ENCODE results near the gene CNTLN. TPM values are rescaled to one million over a fixed set of nuclear protein-coding genes. Genes with fewer than 3 reads are reported as not detected.

CNTLN gene
- total and polyA plus RNA-seq, 2 donors = 2.9 to 6.4 TPM

DNA sequence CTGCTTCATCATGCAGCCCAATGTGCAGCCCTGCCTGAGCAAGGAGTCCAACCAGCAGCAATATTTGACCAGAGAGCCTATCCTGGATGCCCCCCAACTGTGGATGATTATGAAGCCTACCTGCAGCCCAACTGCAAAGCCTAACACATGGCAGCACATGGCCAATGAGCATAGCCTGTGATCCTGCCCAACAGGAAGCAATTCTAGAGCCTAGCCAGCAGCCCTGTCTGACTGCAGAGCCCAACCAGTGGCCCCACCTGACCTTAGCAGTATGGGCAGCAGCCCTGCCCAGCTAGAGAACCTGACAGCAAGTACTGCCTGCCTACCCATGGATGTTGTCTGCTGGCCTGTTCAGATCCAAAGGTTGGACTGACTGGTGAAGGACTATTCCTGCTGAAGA, 346.7 kb downstream of the CNTLN start:
- DNase-seq (ENCODE audit: low read depth in 6 of 9, low spot score in 9 of 9) = no peak

GRCh38 chr9:17484906-17485305, 350.1 kb downstream of the CNTLN start:
- 98% methylated on average over 3 of the region's 3 CpGs for WGBS
- H3K36me3 ChIP-seq (ENCODE audit: control insufficient read depth in 2 of 2, insufficient read depth in 2 of 2, low read length in 1 of 2) = no peaks in the 10 kb centered on the region
- H3K27ac ChIP-seq (ENCODE audit: low read depth in 1 of 2, low read length in 1 of 2) = no peak overlapping the region
- no peaks in the 10 kb centered on the region for H3K9me3 ChIP-seq (ENCODE audit: control insufficient read depth in 2 of 2, insufficient read depth in 1 of 2, low read length in 1 of 2)
- H3K27me3 ChIP-seq (ENCODE audit: control insufficient read depth in 2 of 2, insufficient read depth in 1 of 2, low read length in 1 of 2) = no peaks in the 10 kb centered on the region
- H3K4me1 ChIP-seq (ENCODE audit: control insufficient read depth in 2 of 2, insufficient read depth in 2 of 2, low read length in 2 of 2) = no peaks in the 10 kb centered on the region
- no peak for DNase-seq (ENCODE audit: low read depth in 6 of 9, low spot score in 9 of 9)
- H3K4me3 ChIP-seq (ENCODE audit: low read length in 2 of 2) = no peak overlapping the region

More for the DNA sequence above, 346.7 kb downstream of the CNTLN start:
- H3K4me3 ChIP-seq (ENCODE audit: low read length in 2 of 2) = no peak overlapping the region
- H3K4me1 ChIP-seq (ENCODE audit: control insufficient read depth in 2 of 2, insufficient read depth in 2 of 2, low read length in 2 of 2) = no peaks in the 10 kb centered on the region
- H3K27ac ChIP-seq (ENCODE audit: low read depth in 1 of 2, low read length in 1 of 2) = no peak overlapping the region
- no peaks in the 10 kb centered on the region for H3K9me3 ChIP-seq (ENCODE audit: control insufficient read depth in 2 of 2, insufficient read depth in 1 of 2, low read length in 1 of 2)
- H3K27me3 ChIP-seq (ENCODE audit: control insufficient read depth in 2 of 2, insufficient read depth in 1 of 2, low read length in 1 of 2) = no peaks in the 10 kb centered on the region
- H3K36me3 ChIP-seq (ENCODE audit: control insufficient read depth in 2 of 2, insufficient read depth in 2 of 2, low read length in 1 of 2) = no peaks in the 10 kb centered on the region

- DNase-seq (ENCODE audit: low read depth in 6 of 9, low spot score in 9 of 9) = no peak
- Histone ChIP-seq H3K36me3 (ENCODE audit: control insufficient read depth in 2 of 2, insufficient read depth in 2 of 2, low read length in 1 of 2) (no peaks in the 10 kb centered on the region), H3K9me3 (ENCODE audit: control insufficient read depth in 2 of 2, insufficient read depth in 1 of 2, low read length in 1 of 2) (no peaks in the 10 kb centered on the region), H3K4me3 (ENCODE audit: low read length in 2 of 2) (no peak overlapping the region), H3K27me3 (ENCODE audit: control insufficient read depth in 2 of 2, insufficient read depth in 1 of 2, low read length in 1 of 2) (no peaks in the 10 kb centered on the region), H3K27ac (ENCODE audit: low read depth in 1 of 2, low read length in 1 of 2) (no peak overlapping the region), H3K4me1 (ENCODE audit: control insufficient read depth in 2 of 2, insufficient read depth in 2 of 2, low read length in 2 of 2) (no peaks in the 10 kb centered on the region)
- 99% methylated on average over 1 of the region's 1 CpG for WGBS
These were observed 351.6 kb downstream of the CNTLN start for GRCh38 chr9:17486396-17486795.

DNA sequence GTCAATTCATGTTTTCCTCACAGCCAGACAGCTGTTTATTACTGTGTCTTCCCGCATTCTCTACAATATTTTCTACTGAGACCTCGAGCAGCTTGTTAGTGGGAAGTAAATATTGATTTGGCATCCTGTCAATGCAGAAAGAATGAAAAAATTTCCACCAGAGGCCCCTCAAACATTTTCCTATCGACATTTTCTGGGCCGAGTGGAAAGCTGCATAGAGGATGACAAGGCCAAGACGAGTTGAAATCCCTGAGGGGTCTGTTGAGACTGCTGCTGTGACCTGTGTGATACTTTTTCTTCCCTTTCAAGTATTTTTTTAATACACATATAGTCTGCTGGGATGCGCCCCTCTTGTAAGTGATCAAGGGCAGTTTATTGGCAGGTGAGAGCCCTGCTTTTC, 352.6 kb downstream of the CNTLN start:
- WGBS = 97% methylated on average over 6 of the region's 6 CpGs
- Histone ChIP-seq H3K27ac (ENCODE audit: low read depth in 1 of 2, low read length in 1 of 2) (no peak overlapping the region), H3K4me3 (ENCODE audit: low read length in 2 of 2) (no peak overlapping the region), H3K4me1 (ENCODE audit: control insufficient read depth in 2 of 2, insufficient read depth in 2 of 2, low read length in 2 of 2) (no peaks in the 10 kb centered on the region), H3K27me3 (ENCODE audit: control insufficient read depth in 2 of 2, insufficient read depth in 1 of 2, low read length in 1 of 2) (no peaks in the 10 kb centered on the region), H3K9me3 (ENCODE audit: control insufficient read depth in 2 of 2, insufficient read depth in 1 of 2, low read length in 1 of 2) (no peaks in the 10 kb centered on the region), H3K36me3 (ENCODE audit: control insufficient read depth in 2 of 2, insufficient read depth in 2 of 2, low read length in 1 of 2) (no peaks in the 10 kb centered on the region)
- DNase-seq (ENCODE audit: low read depth in 6 of 9, low spot score in 9 of 9) = no peak

DNA sequence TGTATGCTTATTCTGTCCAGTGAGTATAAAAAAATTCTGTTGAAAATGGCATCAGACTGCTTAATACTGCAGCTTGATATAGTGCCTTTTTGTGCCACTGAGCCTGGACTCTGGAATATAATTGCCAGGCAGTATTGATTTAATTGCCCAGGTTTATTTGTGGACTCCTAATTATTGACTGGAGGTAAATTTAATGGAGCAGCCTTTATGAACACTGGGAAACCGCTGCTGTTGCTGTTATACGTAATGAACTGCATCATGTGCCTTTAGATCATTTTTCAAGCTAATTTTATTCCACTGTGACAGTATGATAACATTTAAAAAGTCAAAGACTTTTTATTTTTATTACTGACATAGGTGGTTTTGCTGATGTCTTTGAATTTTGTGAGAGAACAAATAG, 353.8 kb downstream of the CNTLN start:
- no peaks in the 10 kb centered on the region for H3K4me1 ChIP-seq (ENCODE audit: control insufficient read depth in 2 of 2, insufficient read depth in 2 of 2, low read length in 2 of 2)
- no peak for DNase-seq (ENCODE audit: low read depth in 6 of 9, low spot score in 9 of 9)
- H3K36me3 ChIP-seq (ENCODE audit: control insufficient read depth in 2 of 2, insufficient read depth in 2 of 2, low read length in 1 of 2) = no peaks in the 10 kb centered on the region
- WGBS = 99% methylated on average over 2 of the region's 2 CpGs
- no peaks in the 10 kb centered on the region for H3K9me3 ChIP-seq (ENCODE audit: control insufficient read depth in 2 of 2, insufficient read depth in 1 of 2, low read length in 1 of 2)
- H3K27ac ChIP-seq (ENCODE audit: low read depth in 1 of 2, low read length in 1 of 2) = no peak overlapping the region
- no peaks in the 10 kb centered on the region for H3K27me3 ChIP-seq (ENCODE audit: control insufficient read depth in 2 of 2, insufficient read depth in 1 of 2, low read length in 1 of 2)
- no peak overlapping the region for H3K4me3 ChIP-seq (ENCODE audit: low read length in 2 of 2)

- Histone ChIP-seq H3K9me3 (ENCODE audit: control insufficient read depth in 2 of 2, insufficient read depth in 1 of 2, low read length in 1 of 2) (no peaks in the 10 kb centered on the region), H3K27ac (ENCODE audit: low read depth in 1 of 2, low read length in 1 of 2) (no peak overlapping the region), H3K27me3 (ENCODE audit: control insufficient read depth in 2 of 2, insufficient read depth in 1 of 2, low read length in 1 of 2) (no peaks in the 10 kb centered on the region), H3K4me3 (ENCODE audit: low read length in 2 of 2) (no peak overlapping the region), H3K4me1 (ENCODE audit: control insufficient read depth in 2 of 2, insufficient read depth in 2 of 2, low read length in 2 of 2) (no peaks in the 10 kb centered on the region), H3K36me3 (ENCODE audit: control insufficient read depth in 2 of 2, insufficient read depth in 2 of 2, low read length in 1 of 2) (no peaks in the 10 kb centered on the region)
- DNase-seq (ENCODE audit: low read depth in 6 of 9, low spot score in 9 of 9) = no peak
- WGBS = 99% methylated on average over 1 of the region's 1 CpG
These were observed 355.3 kb downstream of the CNTLN start for GRCh38 chr9:17490110-17490509.

DNA sequence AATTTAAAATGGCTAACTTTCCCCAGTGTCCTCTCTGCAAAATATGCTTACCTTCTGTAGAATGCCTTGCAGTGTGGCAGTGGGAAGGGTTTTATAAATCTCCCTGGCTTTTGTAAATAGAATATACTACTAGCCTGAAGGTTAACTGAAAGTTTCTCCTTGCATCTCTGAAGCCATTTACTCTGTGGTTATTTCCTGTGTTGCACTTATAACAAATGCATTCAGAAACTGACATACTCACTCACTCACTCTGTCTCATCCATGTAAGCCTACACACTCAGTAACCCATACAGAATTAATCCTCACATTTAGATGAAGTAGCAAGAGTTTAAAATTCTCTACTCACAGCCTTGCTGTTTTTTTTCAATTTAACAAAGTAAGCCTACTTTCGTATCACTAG, 356.9 kb downstream of the CNTLN start:
- Histone ChIP-seq H3K27me3 (ENCODE audit: control insufficient read depth in 2 of 2, insufficient read depth in 1 of 2, low read length in 1 of 2) (no peaks in the 10 kb centered on the region), H3K9me3 (ENCODE audit: control insufficient read depth in 2 of 2, insufficient read depth in 1 of 2, low read length in 1 of 2) (no peaks in the 10 kb centered on the region), H3K36me3 (ENCODE audit: control insufficient read depth in 2 of 2, insufficient read depth in 2 of 2, low read length in 1 of 2) (no peaks in the 10 kb centered on the region), H3K27ac (ENCODE audit: low read depth in 1 of 2, low read length in 1 of 2) (no peak overlapping the region), H3K4me1 (ENCODE audit: control insufficient read depth in 2 of 2, insufficient read depth in 2 of 2, low read length in 2 of 2) (no peaks in the 10 kb centered on the region), H3K4me3 (ENCODE audit: low read length in 2 of 2) (no peak overlapping the region)
- over 99% methylated on average over 1 of the region's 1 CpG for WGBS
- DNase-seq (ENCODE audit: low read depth in 6 of 9, low spot score in 9 of 9) = no peak

GRCh38 chr9:17503196-17503595, 368.4 kb downstream of the CNTLN start:
- WGBS = 97% methylated on average over 3 of the region's 3 CpGs
- no peaks in the 10 kb centered on the region for H3K4me1 ChIP-seq (ENCODE audit: control insufficient read depth in 2 of 2, insufficient read depth in 2 of 2, low read length in 2 of 2)
- no peak for DNase-seq (ENCODE audit: low read depth in 6 of 9, low spot score in 9 of 9)
- H3K4me3 ChIP-seq (ENCODE audit: low read length in 2 of 2) = no peak overlapping the region
- no peaks in the 10 kb centered on the region for H3K9me3 ChIP-seq (ENCODE audit: control insufficient read depth in 2 of 2, insufficient read depth in 1 of 2, low read length in 1 of 2)
- no peak overlapping the region for H3K27ac ChIP-seq (ENCODE audit: low read depth in 1 of 2, low read length in 1 of 2)
- H3K27me3 ChIP-seq (ENCODE audit: control insufficient read depth in 2 of 2, insufficient read depth in 1 of 2, low read length in 1 of 2) = no peaks in the 10 kb centered on the region
- H3K36me3 ChIP-seq (ENCODE audit: control insufficient read depth in 2 of 2, insufficient read depth in 2 of 2, low read length in 1 of 2) = no peaks in the 10 kb centered on the region

GRCh38 chr9:17509151-17509550, 374.3 kb downstream of the CNTLN start:
- H3K27ac ChIP-seq (ENCODE audit: low read depth in 1 of 2, low read length in 1 of 2) = no peak overlapping the region
- DNase-seq (ENCODE audit: low read depth in 6 of 9, low spot score in 9 of 9) = no peak
- H3K9me3 ChIP-seq (ENCODE audit: control insufficient read depth in 2 of 2, insufficient read depth in 1 of 2, low read length in 1 of 2) = no peaks in the 10 kb centered on the region
- H3K36me3 ChIP-seq (ENCODE audit: control insufficient read depth in 2 of 2, insufficient read depth in 2 of 2, low read length in 1 of 2) = no peaks in the 10 kb centered on the region
- no peaks in the 10 kb centered on the region for H3K4me1 ChIP-seq (ENCODE audit: control insufficient read depth in 2 of 2, insufficient read depth in 2 of 2, low read length in 2 of 2)
- H3K4me3 ChIP-seq (ENCODE audit: low read length in 2 of 2) = no peak overlapping the region
- no peaks in the 10 kb centered on the region for H3K27me3 ChIP-seq (ENCODE audit: control insufficient read depth in 2 of 2, insufficient read depth in 1 of 2, low read length in 1 of 2)
- WGBS = 95% methylated on average over 1 of the region's 1 CpG

GRCh38 chr9:17509701-17510100, 374.9 kb downstream of the CNTLN start:
- no peak for DNase-seq (ENCODE audit: low read depth in 6 of 9, low spot score in 9 of 9)
- WGBS = 97% methylated on average over 1 of the region's 1 CpG

More at GRCh38 chr9:17509701-17510100, 374.9 kb downstream of the CNTLN start:
- Histone ChIP-seq H3K9me3 (ENCODE audit: control insufficient read depth in 2 of 2, insufficient read depth in 1 of 2, low read length in 1 of 2) (no peaks in the 10 kb centered on the region), H3K4me3 (ENCODE audit: low read length in 2 of 2) (no peak overlapping the region), H3K4me1 (ENCODE audit: control insufficient read depth in 2 of 2, insufficient read depth in 2 of 2, low read length in 2 of 2) (no peaks in the 10 kb centered on the region), H3K27ac (ENCODE audit: low read depth in 1 of 2, low read length in 1 of 2) (no peak overlapping the region), H3K27me3 (ENCODE audit: control insufficient read depth in 2 of 2, insufficient read depth in 1 of 2, low read length in 1 of 2) (no peaks in the 10 kb centered on the region), H3K36me3 (ENCODE audit: control insufficient read depth in 2 of 2, insufficient read depth in 2 of 2, low read length in 1 of 2) (no peaks in the 10 kb centered on the region)

Measured in thymus (tissue), 11 donors.